Esophagus squamous epithelium (tissue), 4 donors: ENCODE data around the gene MRPL40.

Experiments used
- CTCF ChIP-seq, 6 experiments: fragments of 450-650 bp in 4 of 6; fragments of 200-600 bp in 2 of 6; sonication (generic) in 2 of 6; IDR thresholded peaks; one replicate each; pipeline ENCODE4 v1.5.1; 2016 to 2019; ENCODE audit warnings: antibody characterized with exemption in 6 of 6, mild to moderate bottlenecking in 4 of 6, moderate library complexity in 4 of 6
- POLR2A ChIP-seq, 4 donors: fragments of 450-650 bp; IDR thresholded peaks; one replicate each; pipeline ENCODE4 v1.6.1; 2017; ENCODE audit warnings: antibody characterized with exemption in 4 of 4, mild to moderate bottlenecking in 4 of 4, moderate library complexity in 3 of 4

GRCh38 chr22:19480789-19481188 lies 48.4 kb downstream of the MRPL40 start:
- no peak for TF ChIP-seq POLR2A (IDR thresholded peaks at IDR 0.05)
- no peak for TF ChIP-seq CTCF (IDR thresholded peaks at IDR 0.05)
